Endometrial microvascular endothelial cells (primary cell): ENCODE measurements around the gene SELENOS. TPM values are rescaled to one million over a fixed set of nuclear protein-coding genes. Genes with fewer than 3 reads are reported as not detected.
"Not testable (repeated sequence)": the region's sequence is repeated elsewhere in the genome, so short reads cannot be mapped to it uniquely, and the experiment has no call there.

Experiments
- in situ Hi-C: cut with HindIII; loops from 2 replicates; pipeline ENCODE4 v1.10.0; 2017; ENCODE audit warnings: low sequenced_read_pairs, low pct_unique_long_range_greater_than_20kb; ENCODE audit errors: inconsistent ontology term
- total RNA-seq: library from RNA; depleted of rRNA; stranded (reverse); fragments of >200 nt; gene quantifications from one replicate; pipeline ENCODE4 v1.2.3, GENCODE V29; 2015; ENCODE audit errors: inconsistent ontology term

The SELENOS gene
- total RNA-seq, 1 donor from 2014 or later, result 44.6 TPM

DNA sequence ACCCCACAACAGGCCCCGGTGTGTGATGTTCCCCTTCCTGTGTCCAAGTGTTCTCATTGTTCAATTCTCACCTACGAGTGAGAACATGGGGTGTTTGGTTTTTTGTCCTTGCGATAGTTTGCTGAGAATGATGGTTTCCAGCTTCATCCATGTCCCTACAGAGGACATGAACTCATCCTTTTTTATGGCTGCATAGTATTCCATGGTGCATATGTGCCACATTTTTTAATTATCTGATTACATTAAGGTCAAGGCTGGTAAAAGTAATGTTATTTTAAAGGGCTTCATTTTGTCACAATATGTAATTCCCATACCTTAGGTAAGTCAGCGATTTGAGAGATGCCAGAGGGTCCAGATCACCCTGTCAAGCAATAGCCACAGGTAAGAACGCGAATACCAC is 10.1 kb upstream of the SELENOS start:
- in situ Hi-C loops, result not testable (repeated sequence)

DNA sequence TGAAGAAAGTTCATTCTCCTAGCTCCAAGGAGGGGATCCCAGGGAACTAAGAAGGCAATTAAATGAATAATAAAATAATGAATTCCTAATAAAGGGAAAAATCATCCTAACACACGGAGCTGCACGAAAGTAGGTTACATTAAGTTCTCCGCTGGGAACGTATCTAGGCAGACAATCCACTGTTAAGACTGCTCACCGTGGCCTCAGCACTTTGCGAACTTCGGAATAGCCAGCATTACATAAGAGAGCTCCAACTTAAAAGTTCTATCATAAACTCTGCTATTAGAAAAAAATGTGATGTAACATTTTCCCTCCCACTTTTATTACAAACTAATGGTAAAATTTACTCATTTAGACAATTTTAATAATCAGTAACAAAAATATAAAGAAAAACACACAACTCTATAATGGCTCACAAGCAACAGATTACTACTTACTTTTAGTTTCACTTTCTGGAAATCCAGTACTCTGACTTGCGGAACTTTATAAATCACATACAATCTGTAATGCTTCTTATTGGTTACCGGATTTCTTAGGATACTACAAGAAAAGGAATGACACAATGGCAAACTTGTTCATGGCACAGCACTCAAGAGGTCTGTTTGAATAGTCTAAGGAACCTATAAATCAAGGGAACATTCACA is 9.3 kb upstream of the SELENOS start:
- in situ Hi-C loops, result no loop called here

DNA sequence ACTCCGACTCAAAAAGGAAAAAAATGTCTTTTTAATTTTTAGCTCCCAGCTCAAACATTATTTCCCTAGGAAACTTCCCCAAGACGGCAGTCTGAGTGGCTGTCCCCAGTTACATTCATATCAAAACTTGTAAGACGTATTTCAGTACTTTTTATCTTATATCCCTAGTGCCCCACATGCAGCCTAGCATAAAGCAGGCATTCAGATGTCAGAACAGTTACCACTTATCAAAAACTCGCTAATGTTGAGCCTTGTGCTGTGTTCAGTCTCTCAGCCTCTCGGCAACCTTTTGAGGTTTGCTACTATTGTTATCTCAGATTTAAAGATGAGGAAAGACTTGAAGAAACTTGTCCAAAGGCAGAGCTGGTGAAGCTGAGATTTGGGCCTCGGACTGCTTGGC is 6.6 kb upstream of the SELENOS start:
- in situ Hi-C loops, result no loop called here

DNA sequence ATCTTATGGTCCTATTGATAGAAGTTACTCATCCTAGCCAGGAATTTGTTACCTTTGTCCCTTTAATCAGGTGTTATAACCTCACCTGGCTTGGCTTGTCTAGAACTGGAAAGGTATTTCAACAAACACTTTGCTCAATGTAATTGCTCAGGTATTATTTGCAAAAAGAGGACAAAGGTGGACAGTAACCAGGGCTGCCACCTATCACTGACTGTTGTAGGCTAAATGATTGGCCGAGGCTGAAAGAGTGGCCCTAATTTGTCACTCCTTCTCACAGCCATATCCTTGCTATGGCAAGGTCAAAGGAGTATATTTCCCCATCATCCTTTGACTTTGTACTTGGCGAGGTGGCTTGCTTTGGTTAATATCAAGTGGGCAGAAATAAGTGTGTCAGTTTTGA is 2.7 kb upstream of the SELENOS start:
- in situ Hi-C loops, result no loop called here

DNA sequence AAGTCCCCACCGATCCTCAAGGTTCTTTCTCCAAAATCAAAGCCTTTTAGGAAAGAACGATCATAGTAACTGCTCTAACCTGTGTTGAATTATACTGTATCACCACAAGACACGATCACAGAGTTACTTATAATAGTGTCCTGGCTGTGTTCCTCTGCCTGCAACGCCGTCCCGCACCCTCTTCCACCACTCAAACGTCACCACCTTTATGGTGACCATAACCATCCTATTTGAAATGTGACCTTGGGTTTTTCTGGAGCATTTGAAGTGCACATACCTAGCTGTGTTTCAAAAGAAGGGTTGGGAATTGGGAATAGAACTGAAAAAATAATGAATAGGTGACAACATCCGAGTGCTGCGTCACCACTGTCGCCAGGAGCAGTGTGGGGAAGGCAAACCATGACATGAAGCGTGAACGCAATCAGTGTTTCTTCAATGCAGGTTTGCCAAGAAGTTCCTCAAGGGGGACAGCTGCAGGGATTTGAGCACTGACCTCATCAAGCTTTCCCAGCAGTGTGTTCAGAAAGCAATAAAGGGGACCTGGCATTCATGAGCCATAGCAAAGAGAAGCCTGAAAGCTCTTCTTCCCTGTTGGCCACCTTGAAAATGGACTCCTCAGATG is 769 bp upstream of the SELENOS start:
- in situ Hi-C loops, result loop anchor here (10.0 kb wide), 1 partner anchor 373 kb away; no protein-coding TSS in a partner anchor

DNA sequence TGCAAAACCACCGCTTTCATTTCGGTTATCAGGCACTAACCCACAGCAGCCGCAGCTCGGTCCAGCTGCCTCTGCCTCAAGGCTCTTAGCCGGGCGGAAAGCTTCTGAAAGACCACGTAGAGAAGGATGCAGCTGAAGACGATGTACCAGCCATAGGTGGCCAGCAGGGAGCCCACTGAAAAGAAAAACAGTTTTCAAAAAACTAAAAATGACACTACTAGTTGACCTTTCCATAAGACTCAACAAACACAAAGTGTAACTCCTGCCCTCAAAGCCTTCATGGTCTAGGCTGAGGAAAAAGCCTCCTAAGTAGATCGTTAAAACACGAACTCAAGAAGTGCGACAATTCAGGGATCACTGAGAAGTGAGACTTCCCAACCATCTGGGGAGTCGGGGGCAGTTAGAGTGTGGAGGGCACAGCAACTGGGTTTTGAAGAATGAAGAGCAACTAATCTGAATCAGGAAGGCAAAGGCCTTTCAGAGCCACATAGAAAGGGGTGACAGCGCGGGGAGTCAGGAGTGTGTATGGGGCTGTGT is 716 bp downstream of the SELENOS start:
- in situ Hi-C loops, result loop anchor here (10.0 kb wide), 1 partner anchor 372 kb away; no protein-coding TSS in a partner anchor

DNA sequence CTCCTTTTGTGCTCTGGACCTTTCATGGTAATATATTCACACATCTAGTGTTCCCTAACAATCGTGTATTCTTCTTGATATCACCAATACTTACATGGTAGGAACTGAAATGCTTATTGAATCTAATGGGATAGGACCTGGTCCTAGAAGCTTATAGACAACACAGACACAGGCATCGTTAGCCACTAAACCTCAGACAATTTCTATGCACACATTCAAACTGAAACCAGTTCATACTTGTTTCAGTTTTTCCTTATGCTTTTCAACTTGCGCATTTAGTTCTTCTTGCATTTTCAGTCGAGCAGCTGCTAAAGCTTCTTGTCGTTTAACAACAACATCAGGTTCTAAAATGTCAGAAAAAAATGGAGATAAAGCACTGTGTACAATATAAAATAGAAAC is 2.3 kb downstream of the SELENOS start:
- in situ Hi-C loops, result loop anchor here (10.0 kb wide), 1 partner anchor 370 kb away; no protein-coding TSS in a partner anchor

DNA sequence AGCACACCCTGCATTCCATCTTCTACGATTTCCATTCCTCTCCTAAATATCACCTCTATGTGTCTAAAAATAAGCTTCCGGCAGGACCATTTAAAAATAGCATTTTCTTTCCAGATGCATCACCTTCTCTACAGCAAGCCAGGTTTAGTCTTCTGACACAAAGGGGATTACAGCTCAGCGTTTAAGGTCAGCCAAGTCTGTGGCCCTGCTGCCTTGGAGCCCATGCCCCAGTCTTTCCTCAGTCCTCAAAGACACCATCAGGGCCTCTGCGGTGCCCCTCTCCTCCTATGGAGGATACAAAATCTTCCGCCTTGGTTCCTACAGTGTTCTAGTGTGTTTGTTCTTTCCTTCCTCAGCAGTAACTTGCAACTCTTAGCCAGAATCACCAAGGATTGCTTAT is 3.8 kb downstream of the SELENOS start:
- in situ Hi-C loops, result loop anchor here (10.0 kb wide), 1 partner anchor 369 kb away; no protein-coding TSS in a partner anchor

DNA sequence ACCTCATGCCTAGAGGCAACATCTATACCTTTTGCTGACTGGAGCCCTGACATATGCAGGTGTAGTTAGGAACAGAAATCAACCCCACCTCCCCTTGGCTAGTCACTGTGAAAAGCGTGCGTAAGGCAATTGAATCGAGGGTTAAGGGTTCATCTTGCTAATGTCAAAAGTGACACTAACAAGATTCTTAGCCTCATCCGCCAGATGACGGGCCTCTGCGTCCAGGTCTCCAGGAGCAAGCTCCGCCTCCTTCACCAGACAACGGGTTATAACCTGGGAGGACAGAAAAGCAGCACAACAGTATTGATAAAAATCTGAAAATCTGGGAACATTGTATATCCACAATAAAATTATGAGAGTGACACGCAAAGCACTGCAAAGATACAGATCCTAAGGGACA is 4.7 kb downstream of the SELENOS start:
- in situ Hi-C loops, result loop anchor here (10.0 kb wide), 1 partner anchor 368 kb away; no protein-coding TSS in a partner anchor

DNA sequence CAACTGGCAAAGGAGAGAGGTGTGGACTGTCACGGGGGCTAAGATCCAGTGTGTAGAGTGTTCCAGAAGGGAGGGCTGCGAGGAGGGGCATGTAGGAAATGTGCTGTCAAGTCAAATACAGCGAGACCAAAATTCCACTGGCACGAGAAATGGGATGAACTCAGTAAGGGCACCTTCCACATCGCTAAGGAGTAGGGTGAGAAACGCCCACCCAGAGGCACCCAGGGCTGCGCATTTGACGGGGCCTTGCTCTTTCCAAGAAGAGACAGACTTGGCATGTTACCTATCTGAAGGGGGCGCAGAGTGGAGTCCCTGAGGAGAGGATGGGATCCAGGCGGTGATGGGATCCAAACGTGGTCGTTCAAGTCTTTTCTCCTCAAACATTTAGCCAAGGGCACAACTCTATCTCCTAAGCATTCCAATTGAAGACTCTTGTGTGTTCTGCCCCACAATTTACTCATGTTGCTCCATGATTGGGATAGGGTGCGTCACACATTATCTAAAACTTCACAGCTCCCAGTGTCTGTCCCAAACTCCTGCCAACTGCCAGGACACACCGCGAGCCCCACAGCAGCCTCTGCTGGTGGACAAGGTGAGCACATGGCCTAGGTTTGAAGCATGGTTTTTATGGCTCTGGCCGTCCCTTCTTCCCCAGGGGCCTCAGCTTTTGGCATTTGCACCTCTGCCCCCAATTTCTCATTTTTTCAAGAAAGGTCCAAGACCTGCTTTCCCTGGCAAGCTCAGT is 7.6 kb downstream of the SELENOS start:
- in situ Hi-C loops, result loop anchor here (10.0 kb wide), 1 partner anchor 365 kb away; no protein-coding TSS in a partner anchor

DNA sequence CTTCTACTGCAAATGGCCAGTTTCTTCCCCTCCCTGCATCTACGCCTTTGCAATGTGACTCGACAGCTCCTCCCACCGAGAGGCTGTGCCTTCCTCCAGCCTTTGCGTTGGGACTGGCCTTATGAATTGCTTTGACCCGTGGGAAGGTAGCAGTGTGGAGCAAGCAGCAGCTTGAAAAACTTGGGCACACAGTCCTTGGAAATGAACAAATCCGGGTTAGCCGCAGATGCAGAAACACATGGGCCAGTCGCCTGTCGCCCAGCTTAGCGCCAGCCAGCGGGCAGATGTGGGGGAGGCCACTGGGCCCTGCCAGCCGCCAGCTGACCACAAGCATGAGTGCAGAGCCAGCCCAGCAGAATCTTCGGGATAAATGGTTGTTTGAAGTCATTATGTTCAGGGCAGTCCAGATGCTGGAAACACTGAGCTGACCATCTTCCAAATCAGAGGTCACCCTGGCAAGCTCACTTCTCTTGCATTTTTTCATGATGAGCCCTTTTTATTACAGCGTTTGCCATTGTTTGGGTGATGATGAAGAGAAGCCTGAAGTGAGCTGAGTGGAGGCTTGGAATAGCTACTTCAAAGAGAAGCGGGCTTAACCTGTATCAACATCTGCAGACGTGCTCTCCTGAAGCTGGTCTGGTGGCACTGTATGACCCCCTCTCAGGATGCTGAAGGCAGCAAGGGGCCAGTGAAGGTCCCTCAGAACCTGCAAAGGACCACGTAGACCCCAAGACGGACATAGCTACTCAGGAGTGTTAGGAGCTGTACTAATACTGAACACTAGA is 9.8 kb downstream of the SELENOS start:
- in situ Hi-C loops, result no loop called here

DNA sequence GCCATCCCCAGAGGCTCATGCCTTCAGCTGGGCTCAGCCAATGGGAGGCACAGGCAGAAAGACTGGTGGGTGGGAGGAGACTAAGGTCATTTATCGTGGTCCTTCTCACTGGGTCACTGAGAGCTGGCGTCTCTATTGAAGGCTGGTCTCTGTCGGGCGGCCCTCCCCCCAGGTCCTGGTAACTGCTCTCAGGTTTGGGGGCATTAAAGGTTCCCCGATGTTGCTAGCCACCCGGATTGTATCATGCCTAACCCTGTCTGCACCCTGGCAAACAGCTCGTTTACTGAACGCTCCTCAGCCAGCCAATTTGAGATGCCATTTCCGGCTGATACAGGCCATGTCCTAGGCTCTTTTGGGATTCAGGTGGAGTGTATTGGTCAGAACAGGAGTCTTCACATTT is 10.5 kb downstream of the SELENOS start:
- in situ Hi-C loops, result no loop called here

DNA sequence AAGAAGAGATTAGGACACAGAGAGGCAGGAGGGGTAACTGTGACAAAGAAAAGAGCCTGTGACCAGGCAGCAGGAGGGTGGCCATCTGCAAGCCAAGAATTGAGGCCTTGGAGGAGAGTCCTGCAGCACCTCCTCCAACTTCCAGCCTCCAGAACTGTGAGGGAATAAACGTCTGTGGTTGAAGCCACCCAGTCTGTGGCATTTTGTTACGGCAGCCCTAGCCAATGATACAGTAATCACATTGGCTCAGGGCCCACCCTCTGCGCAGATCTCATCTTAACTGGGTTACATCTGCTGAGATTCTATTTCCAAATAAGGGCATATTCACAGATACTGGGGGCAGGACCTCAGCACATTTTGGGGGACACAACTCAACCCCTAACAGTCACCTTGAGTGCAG is 11.3 kb downstream of the SELENOS start:
- in situ Hi-C loops, result no loop called here

DNA sequence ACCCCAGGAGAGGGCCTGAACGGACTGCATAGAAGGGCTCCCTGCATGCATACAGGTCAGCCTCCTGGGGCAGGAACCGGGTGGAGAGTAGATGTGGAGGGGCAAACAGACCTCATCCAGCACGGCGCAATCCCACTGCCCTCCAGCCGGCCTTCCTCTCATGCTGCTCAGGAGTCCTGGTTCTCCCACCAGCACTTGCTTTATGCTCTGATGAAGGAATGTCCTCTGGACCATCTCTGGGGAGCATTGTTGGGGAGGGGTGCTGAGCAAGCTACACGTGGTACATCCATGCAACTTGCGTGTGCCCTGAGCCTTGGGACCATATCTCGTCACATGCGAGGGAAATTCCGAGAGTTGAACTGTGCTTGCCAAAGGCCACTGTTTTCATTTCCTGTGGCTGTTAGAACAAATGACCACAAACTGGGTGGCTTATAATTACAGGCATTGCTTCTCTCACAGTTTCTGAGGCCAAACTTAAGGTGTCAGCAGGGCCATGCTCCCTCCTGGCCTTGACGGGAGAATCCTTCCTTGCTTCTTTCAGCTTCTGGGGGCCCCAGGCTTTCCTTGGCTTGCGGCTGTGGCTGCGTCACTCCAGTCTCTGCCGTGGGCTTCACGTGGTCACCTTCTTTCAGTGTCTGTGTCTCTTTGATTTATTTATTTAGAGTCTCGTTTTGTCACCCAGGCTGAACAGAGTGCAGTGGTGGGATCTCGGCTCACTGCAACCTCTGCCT is 12.2 kb downstream of the SELENOS start:
- in situ Hi-C loops, result no loop called here

DNA sequence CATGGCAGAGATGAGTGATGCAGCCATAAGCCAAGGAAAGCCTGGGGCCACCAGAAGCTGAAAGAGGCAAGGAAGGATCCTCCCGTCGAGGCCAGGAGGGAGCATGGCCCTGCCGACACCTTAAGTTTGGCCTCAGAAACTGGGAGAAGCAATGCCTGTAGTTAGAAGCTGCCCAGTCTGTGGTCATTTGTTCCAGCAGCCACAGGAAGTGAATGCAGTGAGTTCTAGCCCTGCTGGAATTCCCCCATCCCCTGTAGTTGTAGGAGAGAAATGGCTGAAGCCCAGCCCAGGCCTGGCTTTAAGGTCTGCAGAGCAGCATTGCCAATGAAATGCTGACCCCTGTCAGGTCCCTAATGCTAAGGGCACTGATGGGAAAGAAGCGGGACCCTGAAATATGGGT is 13.3 kb downstream of the SELENOS start:
- in situ Hi-C loops, result no loop called here

DNA sequence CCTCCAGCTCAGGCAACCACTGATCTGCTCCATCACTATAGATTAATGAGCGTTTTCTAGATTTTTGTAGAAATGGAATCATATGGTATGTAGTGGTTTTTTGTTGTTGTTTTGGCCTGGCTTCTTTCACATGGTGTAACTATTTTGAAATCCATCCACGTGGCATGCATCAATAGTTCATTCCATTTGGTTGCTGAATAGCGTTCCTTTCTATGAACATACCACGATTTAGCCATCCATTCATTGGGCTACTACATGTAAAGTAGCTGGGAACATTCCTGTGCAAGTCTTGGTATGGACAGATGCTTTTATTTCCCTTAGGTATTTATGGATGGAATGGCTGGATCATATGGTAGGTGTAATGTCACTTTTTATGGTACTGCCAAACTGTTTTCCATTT is 14.7 kb downstream of the SELENOS start:
- in situ Hi-C loops, result no loop called here

DNA sequence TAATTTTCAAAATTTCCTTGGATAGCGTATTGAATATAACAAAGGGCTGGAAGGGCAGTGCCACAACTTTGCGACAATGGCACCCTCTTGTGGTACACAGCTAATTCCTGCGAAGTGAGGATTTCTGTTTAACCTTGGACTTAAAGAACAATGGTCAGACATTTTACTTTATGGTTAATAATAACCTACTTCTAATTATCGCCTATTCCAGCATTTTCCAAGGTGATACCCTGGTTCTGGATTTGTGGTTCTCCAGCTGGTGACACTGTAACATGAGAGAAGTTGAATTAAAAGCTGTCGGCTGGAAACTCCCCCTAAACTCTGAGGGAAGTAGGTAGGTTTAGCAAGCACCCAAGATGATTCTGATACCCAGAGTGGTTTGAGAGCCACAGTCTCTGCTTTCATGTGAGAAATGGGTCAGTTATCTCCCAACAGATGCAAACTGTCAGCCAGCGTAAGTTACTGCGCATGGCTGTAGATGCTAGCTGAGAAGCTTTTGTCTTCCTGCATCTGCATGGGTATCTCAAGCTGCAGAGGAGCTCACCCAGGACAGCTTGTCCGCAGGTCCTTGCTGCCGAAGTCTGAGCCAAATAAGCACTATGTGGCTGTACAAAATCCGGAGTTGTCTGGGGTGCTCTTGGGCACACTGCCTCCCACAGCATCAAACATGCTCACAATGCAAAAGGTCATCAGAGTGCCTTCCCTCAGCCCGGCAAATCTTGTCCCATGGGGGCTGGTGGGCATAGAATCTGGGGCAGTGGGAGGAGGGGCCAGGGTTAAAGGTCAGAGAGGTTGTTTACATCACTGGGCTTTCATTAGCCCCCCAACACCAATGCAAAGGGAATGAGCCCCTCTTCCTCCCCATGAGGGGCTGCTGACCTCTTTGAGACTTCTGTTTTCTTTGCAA is 18.8 kb downstream of the SELENOS start:
- in situ Hi-C loops, result no loop called here
